Measurements from ENCODE around the gene DNAJC2.

DNAJC2 gene

GRCh38 chr7:103344453-103345149 lies at the start of gene DNAJC2:
DNAJC2 (minus strand) TSS chr7:103344767; CDS start chr7:103344622, 145 bp downstream.
- peak; percentile 90 for DNase-seq

- DNase-seq: no peak
Observed at GRCh38 chr7:103391976-103392375, 47.4 kb upstream of the DNAJC2 start.

- no peak for DNase-seq
Observed at GRCh38 chr7:103391150-103391549, 46.6 kb upstream of the DNAJC2 start.

GRCh38 chr7:103389263-103389662 lies 44.7 kb upstream of the DNAJC2 start:
- DNase-seq: no peak

GRCh38 chr7:103388469-103389140 lies 44.0 kb upstream of the DNAJC2 start:
- DNase-seq: no peak

- DNase-seq: no peak
Observed at GRCh38 chr7:103387242-103387641, 42.7 kb upstream of the DNAJC2 start.

GRCh38 chr7:103382032-103382402 lies 37.5 kb upstream of the DNAJC2 start:
- DNase-seq: no peak

- DNase-seq: no peak
Observed at GRCh38 chr7:103381280-103382031, 36.9 kb upstream of the DNAJC2 start.

GRCh38 chr7:103380395-103381191 lies 36.0 kb upstream of the DNAJC2 start:
- DNase-seq: no peak

- no peak for DNase-seq
Observed at GRCh38 chr7:103379270-103379975, 34.9 kb upstream of the DNAJC2 start.

- DNase-seq: no peak
Observed at GRCh38 chr7:103373866-103374643, 29.5 kb upstream of the DNAJC2 start.

- DNase-seq: no peak
Observed at GRCh38 chr7:103369432-103369831, 24.9 kb upstream of the DNAJC2 start.

GRCh38 chr7:103349805-103350204 lies 5.2 kb upstream of the DNAJC2 start:
- no peak for DNase-seq

- no peak for DNase-seq
Observed at GRCh38 chr7:103348959-103349358, 4.4 kb upstream of the DNAJC2 start.

- no peak for DNase-seq
Observed at GRCh38 chr7:103348452-103348851, 3.9 kb upstream of the DNAJC2 start.

GRCh38 chr7:103347507-103348267 lies 3.1 kb upstream of the DNAJC2 start, which contains the start of gene PSMC2:
PSMC2 (plus strand) TSS chr7:103347643; CDS start chr7:103347712, 69 bp downstream.
- DNase-seq: peak; percentile 85

- DNase-seq: no peak
Observed at GRCh38 chr7:103346396-103346795, 1.8 kb upstream of the DNAJC2 start.

GRCh38 chr7:103343758-103344452 lies 662 bp downstream of the DNAJC2 start:
- peak; percentile 4 for DNase-seq

- no peak for DNase-seq
Observed at GRCh38 chr7:103343332-103343731, 1.2 kb downstream of the DNAJC2 start.

- no peak for DNase-seq
Observed at GRCh38 chr7:103341466-103341865, 3.1 kb downstream of the DNAJC2 start.

All from NCI-H774 (cell line).